Skeletal muscle satellite cell (primary cell): ENCODE results near the gene ADD3.
A peak's percentile ranks its signal among the peaks of the same experiment; 100 is the strongest.
"Not testable (repeated sequence)": the region's sequence is repeated elsewhere in the genome, so short reads cannot be mapped to it uniquely, and the experiment has no call there.

Experiments used
- H3K27me3 ChIP-seq: 2 replicates; pipeline ENCODE4 v1.7.0; 2013; ENCODE audit warnings: low read length; ENCODE audit not compliant: control insufficient read depth, insufficient read depth
- H3K36me3 ChIP-seq: 2 replicates; pipeline ENCODE4 v1.7.0; 2013; ENCODE audit warnings: mild to moderate bottlenecking, control low read depth, low read length; ENCODE audit not compliant: insufficient read depth
- H3K4me1 ChIP-seq: 2 replicates; pipeline ENCODE4 v1.7.0; 2013; ENCODE audit warnings: low read length; ENCODE audit not compliant: control insufficient read depth, insufficient read depth
- H3K4me2 ChIP-seq: 2 replicates; pipeline ENCODE4 v1.7.0; 2013; ENCODE audit warnings: mild to moderate bottlenecking, low read length
- H3K4me3 ChIP-seq: 2 replicates; pipeline ENCODE4 v1.7.0; 2013; ENCODE audit warnings: low read length
- H3K9ac ChIP-seq: 2 replicates; pipeline ENCODE4 v1.7.0; 2013; ENCODE audit warnings: mild to moderate bottlenecking, low read depth, low read length, moderate library complexity
- H3K9me3 ChIP-seq: replicated peaks from 2 replicates; pipeline ENCODE4 v1.7.0; 2013; ENCODE audit warnings: mild to moderate bottlenecking, control low read depth, low read length

ADD3 gene

GRCh38 chr10:109979215-109979614 lies 28.6 kb upstream of the ADD3 start:
- no peaks in the 10 kb centered on the region for H3K9me3 ChIP-seq

GRCh38 chr10:109981650-109982049 lies 26.1 kb upstream of the ADD3 start:
- Histone ChIP-seq H3K4me2 (no peak overlapping the region), H3K9ac (no peak overlapping the region), H3K36me3 (no peaks in the 10 kb centered on the region), H3K9me3 (no peaks in the 10 kb centered on the region), H3K27me3 (no peaks in the 10 kb centered on the region), H3K4me1 (peaks cover 26% of the 10 kb centered on the region), H3K4me3 (no peak overlapping the region)

More at GRCh38 chr10:109979215-109979614, 28.6 kb upstream of the ADD3 start:
- no peak overlapping the region for H3K4me2 ChIP-seq
- H3K9ac ChIP-seq = no peak overlapping the region
- H3K27me3 ChIP-seq = no peaks in the 10 kb centered on the region
- H3K36me3 ChIP-seq = no peaks in the 10 kb centered on the region
- no peak overlapping the region for H3K4me3 ChIP-seq
- peaks cover 26% of the 10 kb centered on the region for H3K4me1 ChIP-seq

- Histone ChIP-seq H3K9me3 (no peaks in the 10 kb centered on the region), H3K4me3 (no peak overlapping the region), H3K36me3 (no peaks in the 10 kb centered on the region), H3K4me2 (no peak overlapping the region), H3K9ac (no peak overlapping the region), H3K27me3 (no peaks in the 10 kb centered on the region), H3K4me1 (peaks cover 24% of the 10 kb centered on the region)
These were observed 25.7 kb upstream of the ADD3 start for GRCh38 chr10:109982123-109982522.

- H3K4me1 ChIP-seq = peaks cover 23% of the 10 kb centered on the region
- no peak overlapping the region for H3K4me3 ChIP-seq
- peaks cover under 1% of the 10 kb centered on the region for H3K9me3 ChIP-seq
- no peaks in the 10 kb centered on the region for H3K27me3 ChIP-seq
- no peak overlapping the region for H3K9ac ChIP-seq
- no peaks in the 10 kb centered on the region for H3K36me3 ChIP-seq
- no peak overlapping the region for H3K4me2 ChIP-seq
These were observed 25.0 kb upstream of the ADD3 start for GRCh38 chr10:109982812-109983211.

- Histone ChIP-seq H3K36me3 (no peaks in the 10 kb centered on the region), H3K9ac (no peak overlapping the region), H3K4me1 (peaks cover 12% of the 10 kb centered on the region), H3K4me3 (no peak overlapping the region), H3K9me3 (peaks cover 5% of the 10 kb centered on the region), H3K27me3 (no peaks in the 10 kb centered on the region), H3K4me2 (no peak overlapping the region)
These were observed 23.8 kb upstream of the ADD3 start for GRCh38 chr10:109984013-109984412.

- H3K4me3 ChIP-seq, H3K9ac ChIP-seq, H3K4me2 ChIP-seq, H3K27me3 ChIP-seq, H3K36me3 ChIP-seq, H3K9me3 ChIP-seq: not testable (repeated sequence)
- H3K4me1 ChIP-seq = peaks cover 12% of the 10 kb centered on the region
These were observed 22.0 kb upstream of the ADD3 start for GRCh38 chr10:109985768-109986167.

GRCh38 chr10:109987452-109988211 lies 20.2 kb upstream of the ADD3 start:
- H3K36me3 ChIP-seq = no peaks in the 10 kb centered on the region
- H3K9me3 ChIP-seq = peaks cover 5% of the 10 kb centered on the region
- H3K9ac ChIP-seq = no peak overlapping the region
- no peaks in the 10 kb centered on the region for H3K27me3 ChIP-seq
- H3K4me3 ChIP-seq = no peak overlapping the region
- peaks cover 6% of the 10 kb centered on the region for H3K4me1 ChIP-seq
- no peak overlapping the region for H3K4me2 ChIP-seq

- H3K9ac ChIP-seq = no peak overlapping the region
- H3K4me3 ChIP-seq = no peak overlapping the region
- H3K4me2 ChIP-seq = no peak overlapping the region
- H3K36me3 ChIP-seq = no peaks in the 10 kb centered on the region
- peaks cover 6% of the 10 kb centered on the region for H3K4me1 ChIP-seq
- H3K9me3 ChIP-seq = peaks cover 5% of the 10 kb centered on the region
- H3K27me3 ChIP-seq = no peaks in the 10 kb centered on the region
These were observed 19.6 kb upstream of the ADD3 start for GRCh38 chr10:109988212-109988596.

- Histone ChIP-seq H3K36me3 (no peaks in the 10 kb centered on the region), H3K9ac (no peak overlapping the region), H3K9me3 (peaks cover 5% of the 10 kb centered on the region), H3K4me3 (no peak overlapping the region), H3K4me2 (no peak overlapping the region), H3K4me1 (peaks cover 9% of the 10 kb centered on the region), H3K27me3 (no peaks in the 10 kb centered on the region)
These were observed 16.4 kb upstream of the ADD3 start for GRCh38 chr10:109991266-109991855.

- H3K4me1 ChIP-seq = peaks cover 12% of the 10 kb centered on the region
- H3K4me3 ChIP-seq = no peak overlapping the region
- no peaks in the 10 kb centered on the region for H3K36me3 ChIP-seq
- peaks cover 5% of the 10 kb centered on the region for H3K9me3 ChIP-seq
- H3K4me2 ChIP-seq = peak overlapping the region; percentile 30
- no peaks in the 10 kb centered on the region for H3K27me3 ChIP-seq
- no peak overlapping the region for H3K9ac ChIP-seq
These were observed 15.3 kb upstream of the ADD3 start for GRCh38 chr10:109992485-109992884.

GRCh38 chr10:109993551-109994330 lies 14.0 kb upstream of the ADD3 start:
- H3K27me3 ChIP-seq = no peaks in the 10 kb centered on the region
- no peaks in the 10 kb centered on the region for H3K9me3 ChIP-seq
- H3K4me3 ChIP-seq = no peak overlapping the region
- no peak overlapping the region for H3K4me2 ChIP-seq
- H3K4me1 ChIP-seq = peaks cover 9% of the 10 kb centered on the region
- no peak overlapping the region for H3K9ac ChIP-seq
- H3K36me3 ChIP-seq = no peaks in the 10 kb centered on the region
